OCI-LY3 (cell line): Measurements from ENCODE around the gene OXNAD1.

Experiments
- H2AFZ ChIP-seq: fragments of 200-600, 300-600 bp; shearing (Covaris generic); 2 replicates; pipeline ENCODE4 v1.6.0; 2014; ENCODE audit warnings: antibody characterized with exemption, low read depth, low read length
- H3K27ac ChIP-seq: fragments of 200-600, 300-600 bp; sonication (generic); 2 replicates; pipeline ENCODE4 v1.5.1; 2014; ENCODE audit warnings: mild to moderate bottlenecking, low read length, moderate library complexity, mixed read lengths
- H3K27me3 ChIP-seq: fragments of 200-600, 300-600 bp; sonication (generic); 2 replicates; pipeline ENCODE4 v1.6.1; 2014; ENCODE audit warnings: low read depth, low read length, mixed read lengths
- H3K36me3 ChIP-seq: fragments of 200-600, 300-600 bp; sonication (generic); replicated peaks from 2 replicates; pipeline ENCODE3; 2014; ENCODE audit warnings: low read depth, low read length, mixed read lengths
- H3K4me1 ChIP-seq: fragments of 300-600, 200-600 bp; sonication (generic); 2 replicates; pipeline ENCODE4 v1.6.1; 2014; ENCODE audit warnings: low read length, mixed read lengths
- H3K4me2 ChIP-seq: fragments of 200-600, 300-600 bp; sonication (generic); 2 replicates; pipeline ENCODE4 v1.6.1; 2014; ENCODE audit warnings: low read length, mixed read lengths
- H3K4me3 ChIP-seq: fragments of 300-600, 200-600 bp; sonication (generic); 2 replicates; pipeline ENCODE4 v1.5.1; 2014; ENCODE audit warnings: antibody characterized with exemption, mild to moderate bottlenecking, low read length, moderate library complexity
- H3K79me2 ChIP-seq: fragments of 300-600, 200-600 bp; shearing (Covaris generic); 2 replicates; pipeline ENCODE4 v1.6.1; 2014; ENCODE audit warnings: mild to moderate bottlenecking, low read length, mixed read lengths
- H3K9ac ChIP-seq: fragments of 300-600, 200-600 bp; shearing (Covaris generic); 2 replicates; pipeline ENCODE4 v1.6.0; 2014; ENCODE audit warnings: mild to moderate bottlenecking, low read length, moderate library complexity
- H3K9me3 ChIP-seq: fragments of 200-600, 300-600 bp; shearing (Covaris generic); 2 replicates; pipeline ENCODE4 v1.6.1; 2014; ENCODE audit warnings: low read length, mixed read lengths; ENCODE audit not compliant: insufficient read depth
- H4K20me1 ChIP-seq: fragments of 200-600, 300-600 bp; sonication (generic); 2 replicates; pipeline ENCODE4 v1.6.1; 2016; ENCODE audit warnings: low read length, mixed read lengths; ENCODE audit not compliant: insufficient read depth
- EZH2phosphoT487 ChIP-seq: fragments of 200-600 bp; shearing (Covaris generic); IDR thresholded peaks from 2 replicates; pipeline ENCODE4 v1.6.1; 2018; ENCODE audit warnings: antibody characterized with exemption, mixed run types, low read depth
- TF ChIP-seq, protein P1 (sequence below): fragments of 200-600, 300-600 bp; sonication (generic); IDR thresholded peaks from 2 replicates; pipeline ENCODE4 v1.5.1; 2014; ENCODE audit warnings: antibody characterized with exemption, low read length, low read depth

The OXNAD1 gene

DNA sequence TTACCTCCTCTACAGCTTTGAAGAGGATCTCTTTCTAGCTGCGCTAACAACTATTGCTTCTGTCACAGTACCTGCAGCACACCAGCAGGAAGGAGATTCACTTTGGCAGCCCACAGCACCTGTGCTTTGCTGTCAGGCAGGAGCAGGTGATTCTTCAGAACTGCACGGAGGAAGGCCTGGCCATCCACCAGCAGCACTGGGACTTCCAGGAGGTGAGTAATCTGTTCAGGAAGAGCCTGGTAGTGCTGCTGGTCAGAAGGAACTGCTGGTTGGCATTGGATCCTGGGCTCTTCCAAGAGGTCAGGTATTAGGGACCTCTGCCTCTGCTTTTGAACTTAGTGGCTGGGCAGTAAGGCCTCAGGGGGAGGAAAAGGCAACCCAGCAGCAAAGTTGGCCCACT lies 42.5 kb upstream of the OXNAD1 start:
- no peak overlapping the region for H3K27ac ChIP-seq
- no peaks in the 10 kb centered on the region for H4K20me1 ChIP-seq
- H3K9me3 ChIP-seq, result no peaks in the 10 kb centered on the region
- H3K4me2 ChIP-seq, result no peak overlapping the region
- H3K4me3 ChIP-seq, result no peak overlapping the region
- H3K4me1 ChIP-seq, result peaks cover 13% of the 10 kb centered on the region; the same call in 1 of the 2 replicates
- H3K27me3 ChIP-seq, result no peaks in the 10 kb centered on the region
- TF ChIP-seq EZH2phosphoT487, result no peak
- TF ChIP-seq, protein P1, sequence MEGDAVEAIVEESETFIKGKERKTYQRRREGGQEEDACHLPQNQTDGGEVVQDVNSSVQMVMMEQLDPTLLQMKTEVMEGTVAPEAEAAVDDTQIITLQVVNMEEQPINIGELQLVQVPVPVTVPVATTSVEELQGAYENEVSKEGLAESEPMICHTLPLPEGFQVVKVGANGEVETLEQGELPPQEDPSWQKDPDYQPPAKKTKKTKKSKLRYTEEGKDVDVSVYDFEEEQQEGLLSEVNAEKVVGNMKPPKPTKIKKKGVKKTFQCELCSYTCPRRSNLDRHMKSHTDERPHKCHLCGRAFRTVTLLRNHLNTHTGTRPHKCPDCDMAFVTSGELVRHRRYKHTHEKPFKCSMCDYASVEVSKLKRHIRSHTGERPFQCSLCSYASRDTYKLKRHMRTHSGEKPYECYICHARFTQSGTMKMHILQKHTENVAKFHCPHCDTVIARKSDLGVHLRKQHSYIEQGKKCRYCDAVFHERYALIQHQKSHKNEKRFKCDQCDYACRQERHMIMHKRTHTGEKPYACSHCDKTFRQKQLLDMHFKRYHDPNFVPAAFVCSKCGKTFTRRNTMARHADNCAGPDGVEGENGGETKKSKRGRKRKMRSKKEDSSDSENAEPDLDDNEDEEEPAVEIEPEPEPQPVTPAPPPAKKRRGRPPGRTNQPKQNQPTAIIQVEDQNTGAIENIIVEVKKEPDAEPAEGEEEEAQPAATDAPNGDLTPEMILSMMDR, result no peak
- no peak overlapping the region for H3K9ac ChIP-seq
- H3K79me2 ChIP-seq, result no peaks in the 10 kb centered on the region
- no peaks in the 10 kb centered on the region for H3K36me3 ChIP-seq
- H2AFZ ChIP-seq, result no peak overlapping the region

DNA sequence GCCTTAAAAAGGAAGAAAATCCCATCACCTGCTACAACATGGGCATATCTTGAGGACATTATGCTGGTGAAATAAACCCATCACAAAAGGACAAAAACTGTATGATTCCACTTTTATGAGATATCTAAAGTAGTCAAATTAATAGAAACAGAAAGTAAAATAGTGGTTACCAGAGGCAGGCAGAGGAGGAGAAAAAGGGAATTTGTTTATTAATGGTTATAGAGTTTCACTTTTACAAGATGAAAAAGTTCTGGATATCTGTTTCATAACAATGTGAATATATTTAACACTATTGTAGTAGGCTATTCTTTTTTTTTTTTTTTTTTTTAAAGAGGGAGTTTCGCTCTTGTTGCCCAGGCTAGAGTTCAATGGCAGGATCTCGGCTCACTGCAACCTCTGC lies 40.7 kb upstream of the OXNAD1 start:
- Histone ChIP-seq H3K27me3 (no peaks in the 10 kb centered on the region), H3K4me2 (no peak overlapping the region; the same call in 1 of the 2 replicates), H3K79me2 (no peaks in the 10 kb centered on the region), H3K9me3 (no peaks in the 10 kb centered on the region), H3K36me3 (no peaks in the 10 kb centered on the region), H3K9ac (no peak overlapping the region), H3K4me3 (no peak overlapping the region), H3K27ac (no peak overlapping the region), H3K4me1 (peaks cover 13% of the 10 kb centered on the region; the same call in 1 of the 2 replicates), H4K20me1 (no peaks in the 10 kb centered on the region), H2AFZ (no peak overlapping the region)
- no peak for TF ChIP-seq EZH2phosphoT487
- TF ChIP-seq, protein P1, result no peak

DNA sequence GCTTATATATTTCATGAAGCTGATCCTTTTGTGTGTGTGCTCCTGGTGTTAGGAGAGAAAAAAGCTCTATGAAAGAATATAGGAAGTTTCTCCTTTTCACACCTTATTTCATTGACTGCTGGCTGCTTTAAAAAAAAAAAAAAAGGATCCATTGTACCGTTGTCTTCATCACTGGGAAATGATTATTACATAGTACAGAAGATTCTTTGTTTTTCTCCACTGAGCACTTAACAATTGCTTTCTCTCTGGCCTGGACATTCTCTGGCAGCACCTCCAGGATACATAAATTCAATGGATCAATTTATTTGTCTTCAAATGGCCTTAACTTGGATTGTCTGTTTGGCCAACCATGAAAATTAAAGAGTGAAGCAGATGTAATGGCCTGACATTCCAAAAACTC lies 37.4 kb upstream of the OXNAD1 start:
- Histone ChIP-seq H3K4me2 (no peak overlapping the region), H3K9ac (no peak overlapping the region), H3K79me2 (no peaks in the 10 kb centered on the region), H3K27ac (no peak overlapping the region), H3K27me3 (no peaks in the 10 kb centered on the region), H2AFZ (no peak overlapping the region), H3K4me3 (no peak overlapping the region), H3K9me3 (no peaks in the 10 kb centered on the region), H3K4me1 (peaks cover 13% of the 10 kb centered on the region; the same call in 1 of the 2 replicates), H4K20me1 (no peaks in the 10 kb centered on the region), H3K36me3 (no peaks in the 10 kb centered on the region)
- TF ChIP-seq EZH2phosphoT487, result no peak
- TF ChIP-seq, protein P1, result no peak

DNA sequence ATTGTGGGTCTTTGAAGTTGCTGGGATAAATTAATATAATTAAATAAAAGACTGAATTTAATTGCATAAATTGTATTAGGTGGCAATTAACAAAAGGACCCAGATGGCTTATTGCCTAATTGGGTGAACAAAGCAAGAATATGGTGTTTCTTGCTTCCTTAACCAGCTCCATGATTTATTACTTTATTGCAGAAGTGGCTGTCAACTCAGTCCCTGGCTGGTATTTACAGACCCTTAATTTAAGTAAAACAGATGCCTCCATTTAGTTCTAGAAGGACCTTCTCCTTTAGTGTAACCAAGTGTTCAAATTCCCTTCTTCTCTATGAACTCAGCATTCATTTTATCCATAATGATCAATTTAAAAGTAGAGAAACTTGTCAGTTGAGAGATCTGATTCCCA lies 35.3 kb upstream of the OXNAD1 start:
- H3K27ac ChIP-seq, result no peak overlapping the region
- TF ChIP-seq EZH2phosphoT487, result no peak
- H3K4me2 ChIP-seq, result no peak overlapping the region
- no peaks in the 10 kb centered on the region for H3K36me3 ChIP-seq
- H4K20me1 ChIP-seq, result no peaks in the 10 kb centered on the region
- no peaks in the 10 kb centered on the region for H3K27me3 ChIP-seq
- H2AFZ ChIP-seq, result no peak overlapping the region
- H3K4me3 ChIP-seq, result no peak overlapping the region
- no peak overlapping the region for H3K9ac ChIP-seq
- H3K4me1 ChIP-seq, result peaks cover 5% of the 10 kb centered on the region; the same call in 1 of the 2 replicates
- no peaks in the 10 kb centered on the region for H3K9me3 ChIP-seq
- no peaks in the 10 kb centered on the region for H3K79me2 ChIP-seq

DNA sequence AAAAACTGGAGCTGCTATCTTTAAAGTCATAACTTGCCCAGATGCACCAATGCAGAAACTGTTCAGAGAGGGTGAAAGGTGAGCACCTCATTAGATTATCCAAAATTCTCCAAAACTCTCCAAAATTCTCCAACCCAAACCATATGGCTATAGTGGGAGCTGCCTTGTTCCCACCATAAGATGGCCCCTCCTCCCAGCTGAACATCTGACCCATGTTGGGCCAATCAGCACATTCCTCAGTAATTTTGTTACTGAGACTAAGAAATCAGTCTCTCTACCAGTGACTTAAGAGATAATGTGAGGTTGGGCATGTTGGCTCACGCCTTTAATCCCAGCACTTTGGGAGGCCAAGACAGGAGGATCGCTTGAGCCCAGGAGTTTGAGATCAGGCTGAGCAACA lies 33.0 kb upstream of the OXNAD1 start:
- H3K27ac ChIP-seq, result no peak overlapping the region
- H3K27me3 ChIP-seq, result no peaks in the 10 kb centered on the region
- H3K79me2 ChIP-seq, result no peaks in the 10 kb centered on the region
- no peaks in the 10 kb centered on the region for H3K9me3 ChIP-seq
- no peak overlapping the region for H3K4me3 ChIP-seq
- no peak overlapping the region for H3K9ac ChIP-seq
- no peak overlapping the region for H3K4me2 ChIP-seq
- no peaks in the 10 kb centered on the region for H3K4me1 ChIP-seq
- no peaks in the 10 kb centered on the region for H4K20me1 ChIP-seq
- no peaks in the 10 kb centered on the region for H3K36me3 ChIP-seq
- no peak overlapping the region for H2AFZ ChIP-seq
- TF ChIP-seq, protein P1, result no peak
- no peak for TF ChIP-seq EZH2phosphoT487
